ENCODE measurements around the gene KCNK18.

Gene KCNK18

DNA sequence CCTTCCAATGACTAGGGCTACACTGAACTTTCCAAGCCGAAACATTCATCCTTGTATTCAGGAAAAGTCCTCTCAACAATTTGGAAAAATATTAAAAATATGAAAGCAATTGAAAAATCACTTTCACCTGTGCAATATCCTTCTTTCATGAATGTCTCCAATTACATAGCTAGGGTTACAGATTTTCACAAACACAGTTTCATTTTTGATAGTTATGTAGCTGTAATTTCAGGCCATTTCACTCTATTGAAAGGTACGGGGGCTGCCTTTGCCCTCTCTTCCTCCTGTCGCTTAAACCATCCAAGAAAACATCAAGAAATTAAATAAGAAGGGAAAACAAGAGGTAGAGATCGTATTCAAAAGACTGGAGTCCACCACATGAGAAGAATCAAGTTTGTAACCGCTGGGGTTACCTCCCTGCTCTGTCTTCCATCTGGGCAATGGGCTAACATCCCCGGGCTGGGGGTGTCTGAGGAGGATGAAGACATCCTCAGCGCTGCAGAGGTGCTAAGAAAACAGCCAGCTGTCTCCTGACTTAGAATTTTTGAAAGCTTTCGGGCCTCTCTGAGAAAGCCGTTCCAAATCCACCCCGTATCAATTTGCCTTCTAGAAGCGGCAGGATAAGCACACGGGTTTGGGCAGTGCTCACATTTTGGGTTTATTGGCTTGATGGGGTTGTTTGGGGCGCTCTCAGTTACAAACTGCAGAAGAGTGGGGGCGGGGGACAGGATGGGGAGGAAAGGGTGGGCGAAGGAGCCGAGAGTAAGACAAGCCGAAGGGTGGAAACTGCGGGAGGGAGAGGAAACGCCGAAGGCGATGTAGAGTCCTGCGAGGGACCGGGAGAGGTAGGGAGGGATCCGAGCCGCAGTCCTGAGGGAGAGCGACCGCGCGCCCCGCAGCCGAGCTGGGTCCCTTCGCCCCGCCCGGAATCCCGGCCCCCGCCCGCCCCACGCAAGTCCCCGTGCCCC is 34.9 kb upstream of the KCNK18 start:
- no peak overlapping the region for H3K4me3 ChIP-seq (replicated peaks in 1 of 2; ENCODE audit: low read depth in 2 of 2, low read length in 2 of 2)
- no peak for DNase-seq (ENCODE audit: low read depth in 2 of 2)
- TF ChIP-seq, protein P1, sequence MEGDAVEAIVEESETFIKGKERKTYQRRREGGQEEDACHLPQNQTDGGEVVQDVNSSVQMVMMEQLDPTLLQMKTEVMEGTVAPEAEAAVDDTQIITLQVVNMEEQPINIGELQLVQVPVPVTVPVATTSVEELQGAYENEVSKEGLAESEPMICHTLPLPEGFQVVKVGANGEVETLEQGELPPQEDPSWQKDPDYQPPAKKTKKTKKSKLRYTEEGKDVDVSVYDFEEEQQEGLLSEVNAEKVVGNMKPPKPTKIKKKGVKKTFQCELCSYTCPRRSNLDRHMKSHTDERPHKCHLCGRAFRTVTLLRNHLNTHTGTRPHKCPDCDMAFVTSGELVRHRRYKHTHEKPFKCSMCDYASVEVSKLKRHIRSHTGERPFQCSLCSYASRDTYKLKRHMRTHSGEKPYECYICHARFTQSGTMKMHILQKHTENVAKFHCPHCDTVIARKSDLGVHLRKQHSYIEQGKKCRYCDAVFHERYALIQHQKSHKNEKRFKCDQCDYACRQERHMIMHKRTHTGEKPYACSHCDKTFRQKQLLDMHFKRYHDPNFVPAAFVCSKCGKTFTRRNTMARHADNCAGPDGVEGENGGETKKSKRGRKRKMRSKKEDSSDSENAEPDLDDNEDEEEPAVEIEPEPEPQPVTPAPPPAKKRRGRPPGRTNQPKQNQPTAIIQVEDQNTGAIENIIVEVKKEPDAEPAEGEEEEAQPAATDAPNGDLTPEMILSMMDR (IDR thresholded peaks at IDR 0.05; ENCODE audit: low read depth, low read length): no peak

DNA sequence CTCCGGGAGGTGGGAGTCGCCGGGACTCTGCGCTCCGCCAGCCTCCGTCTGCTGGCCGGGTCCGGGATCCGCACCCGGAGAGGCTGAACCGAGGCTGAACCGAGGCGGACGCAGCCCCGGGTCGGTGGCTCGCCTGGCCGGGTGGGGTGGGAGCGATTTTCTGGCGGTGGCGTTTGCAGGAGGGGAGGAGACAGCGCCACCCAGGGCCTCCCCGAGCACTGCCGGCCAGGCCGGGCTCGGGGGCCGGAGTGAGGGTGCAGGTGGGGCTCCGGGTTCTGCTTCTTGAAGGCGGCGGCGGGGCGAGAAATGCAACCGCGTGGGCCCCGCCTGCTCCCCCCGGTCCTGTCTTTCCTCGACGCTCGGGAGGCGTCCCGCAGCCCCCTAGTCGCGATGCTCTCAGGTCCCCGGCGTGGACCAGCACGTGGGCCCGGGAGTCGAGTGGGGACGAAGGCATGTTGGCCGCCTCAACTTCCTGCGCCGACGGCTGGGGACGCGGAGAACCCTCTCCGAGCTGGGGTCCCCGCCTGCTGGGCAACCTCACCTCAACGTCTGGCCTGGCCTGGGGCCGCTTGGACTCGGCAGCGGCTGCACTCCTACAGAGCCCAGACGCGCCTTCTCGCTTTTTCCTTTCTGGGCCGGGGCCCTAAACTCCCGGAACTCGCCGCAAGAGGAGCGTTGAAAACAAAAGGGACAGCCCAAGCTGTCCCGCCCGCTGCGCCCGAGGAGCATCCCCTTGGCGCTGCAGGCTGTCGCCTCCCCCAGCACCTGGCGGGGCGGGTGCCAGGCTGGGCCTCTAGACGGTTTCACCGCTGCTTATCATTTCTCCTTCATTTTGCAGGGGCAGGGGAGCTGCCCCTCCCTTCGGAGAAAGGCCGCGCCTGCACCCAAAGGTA is 34.0 kb upstream of the KCNK18 start:
- H3K4me3 ChIP-seq (replicated peaks in 1 of 2; ENCODE audit: low read depth in 2 of 2, low read length in 2 of 2): no peak overlapping the region
- no peak for DNase-seq (ENCODE audit: low read depth in 2 of 2)
- TF ChIP-seq, protein P1 (IDR thresholded peaks at IDR 0.05; ENCODE audit: low read depth, low read length): no peak

DNA sequence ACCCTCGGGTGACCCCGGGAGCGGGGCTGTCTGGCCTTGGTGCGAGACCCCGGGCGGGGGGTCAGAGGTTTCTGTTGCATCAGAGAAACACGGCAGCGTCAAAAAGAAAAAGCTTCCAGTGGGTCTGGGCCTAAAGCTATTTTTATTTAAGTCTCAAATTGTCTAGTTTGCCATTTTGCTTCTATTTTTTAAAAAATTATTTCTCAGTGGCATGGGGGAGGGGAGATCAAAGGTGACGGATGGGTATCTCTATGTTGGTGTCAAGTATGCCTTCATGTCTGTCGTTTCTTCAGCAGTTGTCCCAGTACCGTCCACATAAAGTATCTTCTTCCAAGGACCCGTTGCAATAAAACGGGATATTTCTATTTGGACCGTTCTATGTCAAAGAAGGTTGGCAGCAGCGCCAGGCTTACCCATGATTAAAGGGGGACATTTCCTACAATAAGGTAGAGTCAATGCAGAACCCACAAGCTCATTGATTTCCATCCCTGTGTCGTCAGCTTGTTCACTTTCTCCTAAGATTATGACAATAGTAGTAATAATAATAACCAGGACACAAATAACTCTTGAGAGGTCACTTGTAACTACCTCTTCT is 33.2 kb upstream of the KCNK18 start:
- TF ChIP-seq, protein P1 (IDR thresholded peaks at IDR 0.05; ENCODE audit: low read depth, low read length): no peak
- no peak overlapping the region for H3K4me3 ChIP-seq (replicated peaks in 1 of 2; ENCODE audit: low read depth in 2 of 2, low read length in 2 of 2)
- DNase-seq (ENCODE audit: low read depth in 2 of 2): no peak

DNA sequence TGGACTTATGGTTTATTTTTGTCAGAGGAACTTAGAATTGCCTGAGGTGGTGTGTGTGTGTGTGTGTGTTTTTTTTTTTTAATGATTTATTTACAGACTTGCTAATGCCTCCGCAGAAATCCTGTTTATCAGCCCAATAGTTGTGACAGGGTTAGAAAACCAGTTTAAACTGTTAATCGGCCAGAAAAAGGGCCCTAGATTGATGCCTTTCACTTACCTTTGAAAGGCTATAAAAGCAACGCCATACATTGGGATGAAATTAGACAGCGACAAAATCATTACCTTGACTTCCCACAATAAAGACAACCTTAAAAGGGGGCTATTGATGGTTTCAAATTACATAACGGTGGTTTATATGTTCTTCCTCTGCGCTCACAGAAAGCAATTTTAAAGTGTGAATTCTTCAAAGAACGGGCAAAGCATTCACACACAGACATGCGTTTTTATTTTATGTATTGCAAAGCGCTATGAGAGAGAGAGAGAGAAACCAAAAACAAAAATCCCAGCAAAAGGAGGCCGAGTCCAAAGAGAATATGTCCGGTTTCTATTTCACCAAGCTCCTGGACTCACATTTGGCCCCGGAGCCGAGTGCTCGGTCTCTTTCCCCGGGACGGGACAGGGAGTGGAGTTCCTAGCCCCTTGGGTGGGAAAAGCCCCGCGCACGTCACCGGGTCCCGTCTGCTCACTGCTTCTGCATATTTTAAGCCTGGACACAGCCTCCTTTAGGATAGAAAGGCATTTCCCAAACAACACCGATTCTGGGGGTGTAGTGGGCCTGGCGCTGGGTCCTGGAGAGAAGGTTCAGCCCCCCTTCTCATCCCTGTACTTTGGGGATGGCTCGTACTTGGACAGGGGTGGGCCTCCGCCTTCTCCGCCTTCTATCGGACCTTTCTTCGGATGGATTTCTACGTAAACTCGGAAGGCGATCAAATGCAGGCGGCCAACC is 32.4 kb upstream of the KCNK18 start:
- peak overlapping the region in 1 of 2 donors; percentile 9 for H3K4me3 ChIP-seq (replicated peaks in 1 of 2; ENCODE audit: low read depth in 2 of 2, low read length in 2 of 2)
- DNase-seq (ENCODE audit: low read depth in 2 of 2): no peak
- TF ChIP-seq, protein P1 (IDR thresholded peaks at IDR 0.05; ENCODE audit: low read depth, low read length): no peak

DNA sequence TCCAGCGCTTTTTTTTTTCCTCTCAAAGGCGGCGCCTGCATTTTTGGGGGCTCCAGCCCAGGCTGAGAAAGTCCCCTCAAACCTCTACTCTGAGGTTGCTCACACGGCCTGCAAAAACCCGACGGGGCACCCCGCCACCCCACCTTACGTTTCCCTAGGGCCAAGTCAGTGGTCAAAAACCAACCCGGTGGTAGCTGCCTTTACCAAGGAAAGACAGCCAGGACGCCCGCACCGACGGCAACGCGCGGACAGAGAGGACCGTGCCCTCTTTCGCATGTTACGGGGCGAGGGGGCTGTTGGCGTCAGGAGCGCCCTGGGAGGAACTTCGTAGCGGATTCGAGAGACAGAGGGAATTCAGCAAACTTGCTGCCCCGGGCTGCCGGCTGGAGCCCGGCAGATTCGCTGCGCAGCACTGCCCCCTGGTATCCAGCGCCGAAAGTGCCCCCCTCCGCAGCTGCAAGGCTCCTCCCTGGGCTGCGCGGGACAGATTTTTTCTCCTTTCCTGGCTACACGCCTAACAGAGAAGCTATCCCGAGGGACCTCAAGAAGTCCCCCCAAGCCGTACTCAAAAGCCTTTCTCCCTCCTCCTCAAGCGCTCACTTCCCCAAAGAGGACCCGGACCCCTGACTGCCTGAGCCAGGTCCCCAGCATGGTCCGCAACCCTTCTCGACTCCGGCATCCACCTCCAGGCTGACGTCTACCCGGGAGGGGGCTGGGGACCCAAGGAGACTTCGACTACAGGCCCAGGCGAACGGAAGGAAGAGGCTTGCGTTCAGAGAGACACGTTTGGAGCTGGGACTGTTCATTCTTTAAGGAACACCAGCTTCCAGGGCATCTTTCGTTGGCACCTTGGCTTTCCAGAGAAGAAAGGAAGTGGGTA is 31.5 kb upstream of the KCNK18 start:
- peak; percentile 47 to 51 for DNase-seq (ENCODE audit: low read depth in 2 of 2)
- TF ChIP-seq, protein P1 (IDR thresholded peaks at IDR 0.05; ENCODE audit: low read depth, low read length): peak; percentile 78
- no peak overlapping the region for H3K4me3 ChIP-seq (replicated peaks in 1 of 2; ENCODE audit: low read depth in 2 of 2, low read length in 2 of 2)

Data from cardiac fibroblast (primary cell).